ENCODE results near the gene PLEKHG7.
"Not testable (repeated sequence)": the region's sequence is repeated elsewhere in the genome, so short reads cannot be mapped to it uniquely, and the experiment has no call there.

The PLEKHG7 gene

DNA sequence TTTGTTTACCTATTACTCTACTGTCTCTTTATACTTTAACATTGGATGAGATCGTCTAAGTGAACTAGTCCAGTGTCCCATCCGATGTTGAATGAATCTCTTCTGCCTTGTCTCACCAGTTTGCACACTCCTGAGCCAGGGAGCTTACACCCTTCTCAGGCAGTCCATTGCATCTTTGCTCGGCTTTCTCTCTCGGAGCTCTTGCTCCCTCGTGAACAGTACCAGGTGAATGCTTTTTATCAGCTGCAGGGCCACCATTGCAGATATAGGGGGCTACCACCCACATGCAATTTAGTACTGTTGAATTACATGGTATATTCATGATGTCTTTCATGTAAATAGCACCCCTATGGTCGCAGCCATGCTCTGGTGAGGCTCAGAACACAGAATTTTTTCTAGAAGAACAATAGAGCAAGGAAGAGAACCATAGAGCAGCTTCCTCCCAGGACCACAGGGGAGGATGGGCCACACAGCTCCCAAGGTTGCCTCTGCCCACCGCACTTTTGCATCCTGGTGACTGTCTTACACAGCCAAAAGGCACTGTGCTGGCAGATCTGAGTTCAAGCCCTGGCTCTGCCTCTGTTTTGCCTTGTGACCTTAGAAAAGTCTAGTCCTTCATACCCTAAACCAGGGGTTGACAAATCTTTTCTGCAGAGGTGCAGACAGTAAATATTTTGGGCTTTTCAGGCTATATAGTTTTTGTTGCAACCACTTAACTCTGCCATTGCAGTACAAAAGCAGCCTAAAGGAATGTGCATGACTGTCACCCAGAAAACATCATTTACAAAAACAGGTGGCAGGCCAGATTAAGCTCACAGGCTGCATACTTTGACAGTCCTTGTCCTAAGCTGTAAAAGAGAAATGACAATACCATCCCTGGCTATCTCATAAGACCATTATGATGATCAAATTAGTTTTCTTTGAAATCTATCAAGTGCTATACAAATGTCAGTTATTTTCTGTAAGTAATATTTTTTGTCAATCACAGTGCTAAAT is 35.4 kb downstream of the PLEKHG7 start:
- TF ChIP-seq, protein P1, sequence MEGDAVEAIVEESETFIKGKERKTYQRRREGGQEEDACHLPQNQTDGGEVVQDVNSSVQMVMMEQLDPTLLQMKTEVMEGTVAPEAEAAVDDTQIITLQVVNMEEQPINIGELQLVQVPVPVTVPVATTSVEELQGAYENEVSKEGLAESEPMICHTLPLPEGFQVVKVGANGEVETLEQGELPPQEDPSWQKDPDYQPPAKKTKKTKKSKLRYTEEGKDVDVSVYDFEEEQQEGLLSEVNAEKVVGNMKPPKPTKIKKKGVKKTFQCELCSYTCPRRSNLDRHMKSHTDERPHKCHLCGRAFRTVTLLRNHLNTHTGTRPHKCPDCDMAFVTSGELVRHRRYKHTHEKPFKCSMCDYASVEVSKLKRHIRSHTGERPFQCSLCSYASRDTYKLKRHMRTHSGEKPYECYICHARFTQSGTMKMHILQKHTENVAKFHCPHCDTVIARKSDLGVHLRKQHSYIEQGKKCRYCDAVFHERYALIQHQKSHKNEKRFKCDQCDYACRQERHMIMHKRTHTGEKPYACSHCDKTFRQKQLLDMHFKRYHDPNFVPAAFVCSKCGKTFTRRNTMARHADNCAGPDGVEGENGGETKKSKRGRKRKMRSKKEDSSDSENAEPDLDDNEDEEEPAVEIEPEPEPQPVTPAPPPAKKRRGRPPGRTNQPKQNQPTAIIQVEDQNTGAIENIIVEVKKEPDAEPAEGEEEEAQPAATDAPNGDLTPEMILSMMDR (conservative IDR thresholded peaks at IDR 0.05; ENCODE audit: low read depth): no peak
- no peak overlapping the region for H3K27ac ChIP-seq
- DNase-seq (ENCODE audit: low spot score): no peak
- CTCF ChIA-PET: interaction anchor here (0.6 to 0.7 kb wide), 2 partner anchors 21 to 859 kb away, joined by 3 to 4 read pairs; no protein-coding TSS in a partner anchor
- POLR2A ChIA-PET (ENCODE audit: low non-redundant PET): no interaction called here

DNA sequence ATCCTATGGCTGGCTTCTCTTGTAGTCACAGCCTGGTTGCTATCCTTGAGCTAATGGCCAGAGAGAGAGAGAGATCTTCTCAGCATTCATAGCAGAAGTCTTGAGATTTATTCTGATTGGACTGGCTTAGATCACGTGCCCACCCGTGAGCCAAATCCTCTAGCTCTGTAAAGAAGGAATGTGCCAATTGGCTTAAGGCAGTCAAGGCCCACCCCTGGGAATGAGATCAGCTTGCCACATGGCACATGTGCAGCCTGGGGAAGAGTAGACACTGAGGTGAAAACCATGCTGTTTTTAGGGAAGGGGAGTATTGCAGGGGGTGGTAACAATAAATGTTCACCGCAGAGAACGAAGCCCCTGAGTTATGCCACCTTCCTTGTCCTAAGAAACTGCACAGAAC is 36.3 kb downstream of the PLEKHG7 start:
- POLR2A ChIA-PET (ENCODE audit: low non-redundant PET): no interaction called here

DNA sequence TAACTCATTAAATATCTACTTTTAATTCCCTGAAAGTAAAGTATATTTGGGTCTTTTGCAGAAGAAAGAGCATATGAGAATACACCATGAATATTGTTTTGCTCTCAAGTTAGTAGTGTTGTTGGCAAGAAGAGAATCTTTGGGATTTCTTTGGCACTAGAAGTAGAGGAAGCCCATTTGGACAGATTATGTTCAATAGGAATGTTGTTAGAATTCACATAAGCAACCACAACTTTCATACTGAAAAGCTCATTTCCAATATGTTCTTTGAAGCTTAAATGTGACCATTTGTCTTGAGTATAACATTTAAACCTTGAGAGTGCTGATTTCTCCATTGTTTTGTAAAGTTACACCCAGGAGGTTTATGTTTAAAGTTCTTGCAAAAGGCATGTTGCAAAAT is 37.6 kb downstream of the PLEKHG7 start:
- ChIA-PET POLR2A (ENCODE audit: low non-redundant PET) (no interaction called here), CTCF (no interaction called here)
- DNase-seq (ENCODE audit: low spot score): no peak
- TF ChIP-seq, protein P1 (conservative IDR thresholded peaks at IDR 0.05; ENCODE audit: low read depth): no peak
- no peak overlapping the region for H3K27ac ChIP-seq

More for the DNA sequence above, 36.3 kb downstream of the PLEKHG7 start:
- DNase-seq (ENCODE audit: low spot score): no peak
- no peak overlapping the region for H3K27ac ChIP-seq
- TF ChIP-seq, protein P1 (conservative IDR thresholded peaks at IDR 0.05; ENCODE audit: low read depth): no peak
- CTCF ChIA-PET: interaction anchor here (0.5 to 0.7 kb wide), 3 partner anchors 22 to 860 kb away, joined by 3 to 5 read pairs (median 4); no protein-coding TSS in a partner anchor

DNA sequence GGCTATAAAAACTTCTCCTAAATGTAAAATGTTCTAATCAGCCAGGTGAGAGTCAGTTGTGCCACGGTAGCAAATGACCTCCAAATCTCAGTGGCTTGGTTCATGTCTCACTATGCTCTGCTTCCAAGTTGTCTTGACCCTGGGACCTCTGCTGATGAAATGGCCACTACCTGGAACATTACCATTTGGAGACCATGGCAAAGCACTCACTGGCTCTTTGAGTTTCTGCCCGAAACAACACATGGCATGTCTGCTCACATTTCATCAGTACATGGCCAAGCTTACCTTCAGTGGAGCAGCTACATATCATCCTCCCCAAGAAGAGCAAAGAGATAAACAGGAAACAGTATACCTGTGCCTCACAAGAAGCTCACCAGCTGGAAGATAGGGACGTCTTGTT is 40.2 kb downstream of the PLEKHG7 start:
- TF ChIP-seq, protein P1 (conservative IDR thresholded peaks at IDR 0.05; ENCODE audit: low read depth): no peak
- DNase-seq (ENCODE audit: low spot score): no peak
- ChIA-PET POLR2A (ENCODE audit: low non-redundant PET) (no interaction called here), CTCF (no interaction called here)
- H3K27ac ChIP-seq: no peak overlapping the region

DNA sequence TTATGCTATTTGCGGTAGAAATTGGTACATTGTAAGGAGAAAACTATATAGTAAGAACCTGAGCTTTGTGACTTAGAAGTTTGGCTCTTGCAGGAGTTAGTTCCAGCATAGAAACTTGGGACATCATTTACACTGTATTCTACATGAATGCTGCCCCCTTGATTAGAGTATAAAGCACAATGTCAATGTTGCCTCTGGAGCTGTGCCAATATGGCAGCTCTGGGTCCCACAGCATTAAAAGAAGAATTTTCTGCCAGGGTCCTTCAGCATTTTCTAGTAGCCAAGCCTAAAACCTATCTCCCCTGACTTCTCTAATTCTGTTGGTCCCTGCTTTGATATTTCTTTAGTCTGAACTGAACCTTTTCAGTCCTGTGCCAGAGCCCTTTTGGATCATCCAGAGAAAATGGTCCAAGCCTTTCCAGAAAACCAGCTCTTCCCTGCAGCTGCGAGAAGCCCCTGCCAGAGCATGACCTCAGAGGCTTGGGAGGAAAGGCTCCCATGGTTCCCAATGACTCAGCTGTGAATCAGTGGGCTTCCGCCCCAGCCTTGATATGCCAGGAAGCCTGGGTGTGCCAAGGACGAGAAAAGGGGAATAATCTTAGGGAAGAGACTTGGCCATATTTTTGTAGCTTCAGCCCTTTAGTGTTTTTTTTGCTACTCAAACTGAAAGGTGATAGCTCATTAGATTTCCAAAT is 43.2 kb downstream of the PLEKHG7 start:
- ChIA-PET CTCF (interaction anchor here (0.7 kb wide), 1 partner anchor 16 kb away, joined by 3 read pairs; no protein-coding TSS in a partner anchor), POLR2A (ENCODE audit: low non-redundant PET) (no interaction called here)
- DNase-seq (ENCODE audit: low spot score): peak; percentile 92
- TF ChIP-seq, protein P1 (conservative IDR thresholded peaks at IDR 0.05; ENCODE audit: low read depth): no peak
- peak overlapping the region; percentile 85 for H3K27ac ChIP-seq

DNA sequence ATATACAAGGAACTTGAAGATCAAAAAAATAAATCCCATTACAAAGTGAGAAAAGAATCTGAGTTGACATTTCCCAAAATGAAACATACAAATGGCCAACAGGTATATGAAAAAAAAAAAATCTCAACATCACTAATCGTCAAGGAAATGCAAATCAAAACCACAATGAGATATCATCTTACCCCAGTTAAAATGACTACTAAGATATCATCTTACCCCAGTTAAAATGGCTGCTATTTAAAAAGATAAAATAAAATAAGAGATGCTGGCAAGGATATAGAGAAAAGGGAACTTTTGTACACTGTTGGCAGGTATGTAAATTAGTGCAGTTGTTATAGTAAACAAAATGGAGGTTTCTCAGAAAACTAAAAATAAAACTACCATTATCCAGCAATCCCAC is 44.4 kb downstream of the PLEKHG7 start:
- no peak overlapping the region for H3K27ac ChIP-seq
- DNase-seq (ENCODE audit: low spot score): no peak
- TF ChIP-seq, protein P1 (conservative IDR thresholded peaks at IDR 0.05; ENCODE audit: low read depth): no peak
- POLR2A ChIA-PET (ENCODE audit: low non-redundant PET): no interaction called here
- CTCF ChIA-PET: no interaction called here

DNA sequence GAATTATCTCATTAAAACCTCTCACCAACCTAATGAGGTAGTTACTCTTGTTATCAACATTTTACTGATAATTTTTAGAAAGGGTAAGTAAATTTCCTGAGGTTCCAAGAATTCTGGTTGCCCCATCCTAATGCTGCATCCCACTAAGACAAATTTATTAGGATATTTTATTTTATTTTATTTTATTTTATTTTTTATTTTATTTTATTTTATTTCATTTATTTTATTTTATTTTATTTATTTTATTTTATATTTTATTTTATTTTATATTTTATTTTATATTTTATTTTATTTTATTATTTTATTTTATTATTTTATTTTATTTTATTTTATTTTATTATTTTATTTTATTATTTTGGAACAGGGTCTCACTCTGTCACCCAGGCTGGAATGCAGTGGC is 46.9 kb downstream of the PLEKHG7 start:
- CTCF ChIA-PET; POLR2A ChIA-PET (ENCODE audit: low non-redundant PET); DNase-seq (ENCODE audit: low spot score); H3K27ac ChIP-seq: not testable (repeated sequence)
